NT2/D1 (cell line): ENCODE measurements around the gene RUNX1.

Experiments
- DNase-seq: peaks from one replicate; pipeline ENCODE4 v3.0.0-alpha.2; 2011; ENCODE audit warnings: low read depth, low spot score
- H3K27me3 ChIP-seq: 2 replicates; pipeline ENCODE4 v1.6.0; 2011; ENCODE audit warnings: mild to moderate bottlenecking; ENCODE audit not compliant: insufficient read length, insufficient read depth
- H3K36me3 ChIP-seq: 2 replicates; pipeline ENCODE4 v1.6.1; 2011; ENCODE audit warnings: mild to moderate bottlenecking, low read length, mixed read lengths; ENCODE audit not compliant: insufficient read depth, insufficient read length
- H3K4me1 ChIP-seq: 2 replicates; pipeline ENCODE4 v1.5.1; 2011; ENCODE audit not compliant: insufficient read depth, insufficient read length
- H3K4me3 ChIP-seq: 2 replicates; pipeline ENCODE4 v1.5.1; 2011; ENCODE audit warnings: low read depth; ENCODE audit not compliant: insufficient read length
- H3K9ac ChIP-seq: 2 replicates; pipeline ENCODE4 v1.6.0; 2011; ENCODE audit warnings: low read depth; ENCODE audit not compliant: insufficient read length
- H3K9me3 ChIP-seq: 2 replicates; pipeline ENCODE4 v1.5.1; 2011; ENCODE audit warnings: mild to moderate bottlenecking, low read length; ENCODE audit not compliant: insufficient read depth
- SUZ12 ChIP-seq: IDR thresholded peaks from 2 replicates; pipeline ENCODE4 v1.6.1; 2011; ENCODE audit not compliant: insufficient read length, insufficient read depth; ENCODE audit errors: extremely low read depth
- YY1 ChIP-seq: IDR thresholded peaks from 2 replicates; pipeline ENCODE4 v1.6.1; 2011; ENCODE audit not compliant: insufficient read length, insufficient read depth
- ZNF274 ChIP-seq: IDR thresholded peaks from 2 replicates; pipeline ENCODE4 v1.6.1; 2011; ENCODE audit warnings: mild to moderate bottlenecking, low read depth, low read length

Gene RUNX1

GRCh38 chr21:34909492-34910292 is 139.4 kb downstream of the RUNX1 start:
- no peak overlapping the region for H3K4me3 ChIP-seq
- no peak for TF ChIP-seq ZNF274
- TF ChIP-seq SUZ12 = no peak
- no peak for TF ChIP-seq YY1
- DNase-seq = no peak
- H3K36me3 ChIP-seq = no peaks in the 10 kb centered on the region
- H3K4me1 ChIP-seq = peaks cover 3% of the 10 kb centered on the region
- H3K27me3 ChIP-seq = no peaks in the 10 kb centered on the region
- no peak overlapping the region for H3K9ac ChIP-seq
- H3K9me3 ChIP-seq = no peaks in the 10 kb centered on the region

DNA sequence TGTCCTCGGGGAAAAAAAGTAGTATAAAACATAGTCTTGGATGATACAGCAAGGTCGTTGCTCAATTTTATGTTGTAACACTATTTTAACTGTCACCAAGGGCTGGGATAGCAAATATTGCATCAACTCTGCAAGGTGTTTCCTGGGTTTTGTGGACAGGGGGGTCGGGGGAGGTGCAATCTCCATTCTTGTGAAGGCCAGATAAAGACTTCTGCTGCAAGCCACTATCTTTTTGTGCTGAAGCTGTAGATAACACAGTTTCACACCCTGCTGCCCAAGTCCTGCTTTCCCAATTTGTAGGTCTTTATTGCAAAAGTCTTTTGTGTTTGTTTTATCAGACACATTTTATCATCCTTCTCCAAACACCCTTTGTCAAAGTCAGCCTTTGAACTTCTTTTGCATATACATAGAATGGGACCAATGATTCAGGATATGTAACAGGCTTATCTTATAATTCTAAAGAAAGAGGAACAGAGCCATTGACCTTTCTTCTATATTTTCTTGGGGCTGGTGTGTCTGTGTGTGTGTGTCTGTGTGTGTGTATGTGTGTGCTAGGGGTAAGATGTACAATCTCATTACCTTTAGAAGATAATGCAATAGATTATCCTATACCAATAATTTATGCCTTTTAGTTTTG is 140.6 kb downstream of the RUNX1 start:
- Histone ChIP-seq H3K27me3 (no peaks in the 10 kb centered on the region), H3K36me3 (no peaks in the 10 kb centered on the region), H3K9ac (no peak overlapping the region), H3K4me1 (peaks cover 3% of the 10 kb centered on the region), H3K4me3 (no peak overlapping the region), H3K9me3 (no peaks in the 10 kb centered on the region)
- TF ChIP-seq YY1 (no peak), ZNF274 (no peak), SUZ12 (no peak)
- no peak for DNase-seq

DNA sequence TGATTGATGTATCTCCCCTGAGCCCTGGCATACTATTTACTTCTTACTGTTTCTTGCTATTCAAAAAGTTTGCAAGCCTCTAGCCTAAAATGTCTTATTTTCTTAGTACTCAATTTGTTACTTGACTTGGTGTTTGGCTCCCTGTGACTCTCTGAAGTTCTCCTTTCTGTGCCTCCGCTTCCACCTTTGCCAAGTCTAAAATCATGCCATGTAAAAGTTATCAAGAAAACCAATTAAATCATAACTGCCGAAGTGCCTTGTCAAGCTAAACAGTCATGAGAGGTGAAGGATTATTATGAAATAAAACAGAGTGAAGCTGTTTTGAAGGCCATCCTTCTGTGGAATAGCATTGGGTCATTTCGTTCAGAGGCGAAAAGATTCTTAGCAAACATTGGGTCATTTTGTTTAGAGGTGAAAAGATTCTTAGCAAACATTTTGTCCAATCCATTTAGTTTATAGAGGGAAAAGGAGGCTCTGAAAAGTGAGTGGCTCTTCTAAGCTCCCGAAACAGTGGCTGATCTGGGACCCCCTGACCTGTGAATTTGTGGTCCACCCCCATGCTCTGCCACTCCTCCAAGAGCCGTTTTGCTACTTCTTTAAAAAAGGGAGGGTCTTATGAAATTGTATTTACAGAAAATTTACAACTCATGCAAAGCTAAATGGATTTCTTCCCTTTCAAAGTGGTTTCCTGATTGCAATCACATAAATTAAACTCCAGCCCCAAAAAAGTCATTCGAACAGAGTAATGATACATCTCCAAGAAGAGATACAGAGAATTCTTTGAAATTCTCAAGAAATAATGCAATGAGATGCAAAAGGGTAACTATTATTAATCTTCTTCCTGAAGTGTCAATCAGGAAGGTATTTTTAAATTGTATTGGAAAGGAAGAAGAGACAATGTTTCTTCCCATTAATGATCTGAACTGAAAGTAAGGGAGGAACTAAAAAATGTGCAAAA is 141.4 kb downstream of the RUNX1 start:
- TF ChIP-seq YY1 (no peak), SUZ12 (no peak), ZNF274 (no peak)
- Histone ChIP-seq H3K27me3 (no peaks in the 10 kb centered on the region), H3K9ac (no peak overlapping the region), H3K4me1 (peaks cover 3% of the 10 kb centered on the region), H3K36me3 (no peaks in the 10 kb centered on the region), H3K4me3 (no peak overlapping the region), H3K9me3 (no peaks in the 10 kb centered on the region)
- no peak for DNase-seq

GRCh38 chr21:34906401-34906800 is 142.7 kb downstream of the RUNX1 start:
- H3K4me3 ChIP-seq = no peak overlapping the region

DNA sequence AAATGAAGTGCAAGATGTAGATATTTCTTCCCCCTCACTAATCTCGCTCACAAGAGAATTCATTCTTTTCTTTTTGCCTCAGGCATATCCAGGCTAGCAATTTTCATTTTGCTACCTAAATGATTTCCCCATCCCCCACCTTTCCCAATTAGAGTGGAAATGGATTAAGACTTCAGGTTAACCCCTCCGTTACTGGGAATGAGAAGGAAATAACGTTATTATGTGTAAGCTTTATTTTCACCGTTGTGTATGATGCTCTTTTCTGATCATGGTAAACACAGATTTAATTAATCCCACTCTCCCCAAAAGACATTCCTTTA is 143.9 kb downstream of the RUNX1 start:
- no peak for TF ChIP-seq ZNF274
- TF ChIP-seq YY1 = no peak
- no peak for TF ChIP-seq SUZ12
- H3K36me3 ChIP-seq = no peaks in the 10 kb centered on the region
- no peak for DNase-seq
- H3K4me3 ChIP-seq = no peak overlapping the region
- H3K4me1 ChIP-seq = no peaks in the 10 kb centered on the region
- no peaks in the 10 kb centered on the region for H3K9me3 ChIP-seq
- no peaks in the 10 kb centered on the region for H3K27me3 ChIP-seq
- H3K9ac ChIP-seq = no peak overlapping the region

More at GRCh38 chr21:34906401-34906800, 142.7 kb downstream of the RUNX1 start:
- Histone ChIP-seq H3K9me3 (no peaks in the 10 kb centered on the region), H3K36me3 (no peaks in the 10 kb centered on the region), H3K27me3 (no peaks in the 10 kb centered on the region), H3K4me1 (no peaks in the 10 kb centered on the region), H3K9ac (no peak overlapping the region)
- TF ChIP-seq ZNF274 (no peak), SUZ12 (no peak), YY1 (no peak)
- no peak for DNase-seq

GRCh38 chr21:34904526-34905217 is 144.4 kb downstream of the RUNX1 start:
- Histone ChIP-seq H3K9ac (no peak overlapping the region), H3K4me1 (no peaks in the 10 kb centered on the region), H3K4me3 (no peak overlapping the region), H3K36me3 (no peaks in the 10 kb centered on the region), H3K27me3 (no peaks in the 10 kb centered on the region), H3K9me3 (no peaks in the 10 kb centered on the region)
- TF ChIP-seq YY1 (no peak), SUZ12 (no peak), ZNF274 (no peak)
- no peak for DNase-seq
